ENCODE results near the gene TRAF7. TPM values are rescaled to one million over a fixed set of nuclear protein-coding genes. Genes with fewer than 3 reads are reported as not detected.
"Not testable (repeated sequence)": the region's sequence is repeated elsewhere in the genome, so short reads cannot be mapped to it uniquely, and the experiment has no call there.

The TRAF7 gene
- total and polyA plus RNA-seq, 2 of the 8 experiments (the other 6 are each of a cell fraction or from before 2014, with no cell fraction given), result 96.8 to 148 TPM

DNA sequence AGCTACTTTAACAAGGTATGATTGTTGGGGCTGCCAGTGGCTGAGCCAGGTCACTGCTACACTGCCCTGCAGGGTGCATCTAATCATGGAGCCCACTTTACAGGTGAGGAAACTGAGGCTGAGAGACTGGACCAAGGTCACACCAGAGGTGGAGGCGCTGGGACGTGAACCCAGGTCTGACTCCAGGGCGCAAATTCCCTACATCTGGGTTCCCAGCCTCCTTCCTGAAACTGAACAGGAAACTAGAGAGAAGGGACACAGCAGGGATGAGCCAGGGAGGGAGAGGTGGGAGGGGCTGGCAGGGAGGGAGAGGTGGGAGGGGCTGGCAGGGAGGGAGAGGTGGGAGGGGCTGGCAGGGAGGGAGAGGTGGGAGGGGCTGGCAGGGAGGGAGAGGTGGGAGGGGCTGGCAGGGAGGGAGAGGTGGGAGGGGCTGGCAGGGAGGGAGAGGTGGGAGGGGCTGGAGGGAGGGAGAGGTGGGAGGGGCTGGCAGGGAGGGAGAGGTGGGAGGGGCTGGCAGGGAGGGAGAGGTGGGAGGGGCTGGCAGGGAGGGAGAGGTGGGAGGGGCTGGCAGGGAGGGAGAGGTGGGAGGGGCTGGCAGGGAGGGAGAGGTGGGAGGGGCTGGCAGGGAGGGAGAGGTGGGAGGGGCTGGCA is 27.8 kb upstream of the TRAF7 start:
- H3K4ac ChIP-seq (replicated peaks; ENCODE audit: insufficient read length, low read depth, low read length); H3K14ac ChIP-seq (ENCODE audit: insufficient read length); H2AFZ ChIP-seq (ENCODE audit: low read length); H3K56ac ChIP-seq (replicated peaks; ENCODE audit: insufficient read length, low read depth, low read length); H3K4me3 ChIP-seq (ENCODE audit: extremely low read depth in 1 of 4, insufficient read depth in 2 of 4, low read depth in 3 of 4, low read length in 4 of 4); H3K36me3 ChIP-seq (ENCODE audit: control insufficient read depth in 2 of 4, insufficient read depth in 4 of 4, low read length in 3 of 4); DNase-seq (ENCODE audit: low read depth in 1 of 2, low spot score in 2 of 2); CTCF ChIA-PET (ENCODE audit: partially characterized antibody); H4K20me1 ChIP-seq (replicated peaks in 1 of 2; ENCODE audit: control insufficient read depth in 1 of 2, insufficient read depth in 2 of 2, low read length in 2 of 2); H2AK5ac ChIP-seq (ENCODE audit: low read depth, low read length); H2BK120ac ChIP-seq (replicated peaks; ENCODE audit: low read depth, low read length); H4K91ac ChIP-seq (replicated peaks; ENCODE audit: insufficient read length, low read length); H3K23me2 ChIP-seq (ENCODE audit: low read depth, low read length); H3K79me1 ChIP-seq (ENCODE audit: low read depth, low read length); H3K18ac ChIP-seq (ENCODE audit: extremely low read depth, low read length); H3K27ac ChIP-seq (ENCODE audit: low read depth, low read length); H3K9ac ChIP-seq (replicated peaks in 1 of 4; ENCODE audit: extremely low read depth in 1 of 4, low read depth in 3 of 4, low read length in 3 of 4); H3K23ac ChIP-seq (ENCODE audit: insufficient read length); H4K8ac ChIP-seq (ENCODE audit: extremely low read depth, insufficient read depth, low read length); H3K4me2 ChIP-seq (ENCODE audit: insufficient read depth in 1 of 2, low read depth in 2 of 2, low read length in 2 of 2); H2BK5ac ChIP-seq (ENCODE audit: low read depth, low read length); H3K27me3 ChIP-seq (replicated peaks in 1 of 4; ENCODE audit: control insufficient read depth in 3 of 4, extremely low read depth in 1 of 4, insufficient read depth in 3 of 4, low read length in 3 of 4); H3K9me3 ChIP-seq (ENCODE audit: insufficient read depth in 2 of 2, low read depth in 1 of 2, low read length in 1 of 2); H4K5ac ChIP-seq (ENCODE audit: insufficient read length, low read depth, low read length); H2BK20ac ChIP-seq (ENCODE audit: low read length); H2BK15ac ChIP-seq (ENCODE audit: low read length); FAIRE-seq: not testable (repeated sequence)
- Histone ChIP-seq H2BK12ac (ENCODE audit: low read depth, low read length) (0 out of 2 replicates have a peak overlapping the region, but pooled peaks have one; percentile 60), H3K79me2 (ENCODE audit: control insufficient read depth in 1 of 2, insufficient read depth in 2 of 2, low read length in 2 of 2) (peaks cover 0 to 20% of the 10 kb centered on the region in 2 experiments; a peak in 2 of 4 replicates), H3K4me1 (replicated peaks in 1 of 4; ENCODE audit: control insufficient read depth in 3 of 4, insufficient read depth in 4 of 4, low read length in 3 of 4) (peaks cover 0 to 23% (median 14%) of the 10 kb centered on the region in 4 experiments; a peak in 6 of 7 replicates)
- POLR2A ChIA-PET (ENCODE audit: partially characterized antibody), result interaction anchor here (1.2 to 1.3 kb wide), 2 partner anchors 25 to 28 kb away, joined by 3 to 5 read pairs; partner anchors contain the start of gene TRAF7
- WGBS, 2 experiments (ENCODE audit: extremely low coverage in 1 of 2, insufficient coverage in 1 of 2, insufficient read length in 1 of 2, insufficient replicate concordance in 2 of 2, low coverage in 1 of 2, low lambda C conversion rate in 2 of 2, missing lambda C conversion rate in 1 of 2), result 14% methylated on average over 3 of the region's 3 CpGs; no CpG with 5 or more reads in 1 of the 2 experiments
- TF ChIP-seq TAF1 (IDR thresholded peaks at IDR 0.05; ENCODE audit: low read depth, low read length), result 0 out of 2 replicates have a peak, but pooled peaks have one; percentile 18
